GM20000 (cell line): ENCODE data around the gene MEN1.

Source experiments
- DNase-seq: peaks from one replicate; pipeline ENCODE4 v3.0.0; 2012; ENCODE audit warnings: low spot score
- TF ChIP-seq, protein P1 (sequence below): IDR thresholded peaks from 2 replicates; pipeline ENCODE4 v1.5.1; 2012; ENCODE audit warnings: mild to moderate bottlenecking, control low read depth; ENCODE audit errors: extremely low read depth, missing control alignments

MEN1 gene

DNA sequence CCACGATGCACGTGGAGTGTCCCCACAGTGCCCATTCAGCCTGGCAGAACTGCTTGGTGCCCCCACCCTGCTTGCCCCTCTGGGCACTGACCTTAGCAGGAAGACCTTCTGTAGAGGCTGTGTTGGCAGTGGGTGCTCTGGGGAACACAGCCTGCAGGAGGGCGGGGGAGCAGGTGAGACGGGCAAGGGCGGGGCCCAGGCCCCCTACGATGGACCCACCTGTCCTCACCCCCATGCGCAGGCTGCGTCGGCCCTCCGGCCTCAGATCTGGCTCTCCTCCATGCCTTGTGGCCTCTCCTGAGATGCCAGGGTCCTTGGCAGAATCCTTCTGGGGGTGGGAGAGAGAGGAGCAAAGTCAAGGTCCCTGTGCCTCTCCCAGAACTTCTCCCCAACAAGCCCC, 23.2 kb upstream of the MEN1 start:
- no peak for DNase-seq
- TF ChIP-seq, protein P1, sequence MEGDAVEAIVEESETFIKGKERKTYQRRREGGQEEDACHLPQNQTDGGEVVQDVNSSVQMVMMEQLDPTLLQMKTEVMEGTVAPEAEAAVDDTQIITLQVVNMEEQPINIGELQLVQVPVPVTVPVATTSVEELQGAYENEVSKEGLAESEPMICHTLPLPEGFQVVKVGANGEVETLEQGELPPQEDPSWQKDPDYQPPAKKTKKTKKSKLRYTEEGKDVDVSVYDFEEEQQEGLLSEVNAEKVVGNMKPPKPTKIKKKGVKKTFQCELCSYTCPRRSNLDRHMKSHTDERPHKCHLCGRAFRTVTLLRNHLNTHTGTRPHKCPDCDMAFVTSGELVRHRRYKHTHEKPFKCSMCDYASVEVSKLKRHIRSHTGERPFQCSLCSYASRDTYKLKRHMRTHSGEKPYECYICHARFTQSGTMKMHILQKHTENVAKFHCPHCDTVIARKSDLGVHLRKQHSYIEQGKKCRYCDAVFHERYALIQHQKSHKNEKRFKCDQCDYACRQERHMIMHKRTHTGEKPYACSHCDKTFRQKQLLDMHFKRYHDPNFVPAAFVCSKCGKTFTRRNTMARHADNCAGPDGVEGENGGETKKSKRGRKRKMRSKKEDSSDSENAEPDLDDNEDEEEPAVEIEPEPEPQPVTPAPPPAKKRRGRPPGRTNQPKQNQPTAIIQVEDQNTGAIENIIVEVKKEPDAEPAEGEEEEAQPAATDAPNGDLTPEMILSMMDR, result no peak

DNA sequence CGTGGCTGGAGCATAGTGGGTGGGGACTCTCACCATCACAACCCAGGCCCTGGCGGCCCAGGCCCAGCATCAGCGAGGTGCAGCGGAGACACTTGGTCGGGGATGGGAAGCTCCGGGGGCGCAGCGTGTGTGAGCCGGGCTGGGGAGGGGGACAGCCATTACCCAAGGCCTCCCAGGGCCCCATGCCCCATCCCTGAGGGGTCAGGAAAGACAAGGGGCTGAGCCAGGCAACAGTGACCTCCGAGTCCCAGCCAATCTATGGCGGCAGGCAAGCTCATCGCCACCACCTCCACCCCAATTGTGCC, 22.8 kb upstream of the MEN1 start:
- DNase-seq, result no peak
- TF ChIP-seq, protein P1, result no peak

DNA sequence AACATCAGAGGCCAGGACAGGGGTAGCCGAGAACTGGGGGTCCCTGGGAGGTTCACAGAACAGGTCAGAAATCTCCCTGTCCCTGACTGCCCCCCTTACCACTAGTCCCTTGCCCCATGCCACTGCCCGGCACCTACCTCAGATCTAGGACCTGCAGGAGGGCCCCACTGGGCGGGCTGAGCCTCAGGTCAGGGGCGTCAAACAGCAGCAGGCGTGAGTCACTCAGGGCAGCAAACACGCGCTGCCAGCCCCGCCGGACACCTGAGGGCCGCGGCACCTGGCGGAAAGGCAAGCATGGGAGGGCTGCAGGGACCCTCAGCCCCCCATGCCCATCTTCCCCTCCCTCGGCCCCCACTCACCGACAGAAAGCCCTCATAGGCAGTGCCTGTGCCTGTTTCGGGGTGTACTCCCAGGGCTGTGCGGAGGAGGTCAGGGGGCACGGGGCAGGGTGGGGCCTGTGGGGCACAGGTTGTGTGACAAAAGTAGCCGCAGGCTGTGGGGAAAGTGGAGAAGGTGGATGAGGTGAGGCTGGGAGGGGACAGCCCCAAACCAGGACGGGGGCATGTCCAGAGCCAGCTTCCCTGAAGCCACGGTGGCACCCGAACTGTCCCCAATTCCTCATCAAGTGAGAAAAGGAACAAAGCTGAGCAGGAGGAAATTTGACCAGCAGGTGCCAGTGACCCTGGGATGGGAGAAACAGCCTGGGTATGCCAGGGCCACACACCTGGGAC, 22.3 kb upstream of the MEN1 start:
- TF ChIP-seq, protein P1, result no peak

DNA sequence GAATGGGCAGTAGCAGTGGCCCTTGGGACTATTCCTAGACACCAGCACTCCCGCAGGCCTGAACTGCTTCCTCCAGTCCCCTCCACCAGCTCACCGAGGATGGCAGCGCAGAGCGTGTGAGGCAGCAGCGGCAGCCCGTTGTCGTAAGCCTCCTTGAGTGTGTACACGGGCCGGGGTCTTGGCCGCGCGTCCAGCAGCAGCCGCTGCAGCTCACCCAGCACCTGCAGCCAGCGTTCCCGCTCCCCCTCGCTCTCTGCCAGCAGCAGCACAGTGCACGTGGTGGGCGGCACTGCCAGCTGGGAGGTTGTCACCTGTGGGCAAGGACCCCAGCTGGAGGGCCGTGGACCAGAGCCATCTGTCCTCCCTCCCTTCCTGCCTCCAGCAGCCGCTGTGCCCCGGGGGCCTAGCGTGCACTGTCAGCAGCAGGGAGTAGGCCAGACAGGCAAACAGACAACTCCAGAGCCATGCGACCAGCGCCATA, 21.1 kb upstream of the MEN1 start:
- no peak for DNase-seq
- TF ChIP-seq, protein P1, result no peak

More for the DNA sequence above, 22.3 kb upstream of the MEN1 start:
- no peak for DNase-seq

DNA sequence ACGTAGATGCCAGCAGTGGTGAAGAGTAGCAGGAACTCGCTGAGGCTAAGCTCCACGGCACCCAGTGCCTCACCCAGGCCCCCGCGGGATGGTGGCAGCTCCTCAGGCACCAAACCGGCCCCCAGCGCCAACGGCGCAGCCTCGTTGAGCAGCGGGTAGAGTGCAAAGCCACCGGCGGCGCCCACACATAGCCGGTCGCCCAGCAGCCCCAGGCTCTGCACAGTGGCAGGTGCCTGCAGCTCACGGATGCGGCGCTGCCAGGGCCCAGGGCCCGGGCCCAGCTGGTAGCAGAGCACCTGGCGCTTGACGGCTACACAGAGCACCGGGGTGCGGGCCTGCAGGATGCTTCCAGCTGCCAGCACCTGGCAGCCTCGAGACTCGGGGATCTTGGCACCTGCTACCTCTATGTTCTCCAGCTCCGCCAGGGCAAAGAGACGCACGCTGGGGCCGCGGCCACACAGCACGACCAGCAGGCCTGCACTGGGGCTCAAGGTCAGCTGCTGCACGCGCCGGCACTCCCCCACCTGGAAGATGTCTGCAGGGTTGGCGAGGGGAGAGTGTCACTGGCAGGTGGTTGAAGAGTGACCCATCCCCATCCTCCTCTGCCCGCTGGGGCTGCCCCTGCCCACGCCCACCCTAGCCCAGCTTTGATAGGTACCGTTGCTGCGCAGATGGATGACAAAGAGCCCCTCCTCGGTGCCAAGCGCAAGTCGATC, 19.3 kb upstream of the MEN1 start:
- DNase-seq, result no peak
- TF ChIP-seq, protein P1, result no peak

DNA sequence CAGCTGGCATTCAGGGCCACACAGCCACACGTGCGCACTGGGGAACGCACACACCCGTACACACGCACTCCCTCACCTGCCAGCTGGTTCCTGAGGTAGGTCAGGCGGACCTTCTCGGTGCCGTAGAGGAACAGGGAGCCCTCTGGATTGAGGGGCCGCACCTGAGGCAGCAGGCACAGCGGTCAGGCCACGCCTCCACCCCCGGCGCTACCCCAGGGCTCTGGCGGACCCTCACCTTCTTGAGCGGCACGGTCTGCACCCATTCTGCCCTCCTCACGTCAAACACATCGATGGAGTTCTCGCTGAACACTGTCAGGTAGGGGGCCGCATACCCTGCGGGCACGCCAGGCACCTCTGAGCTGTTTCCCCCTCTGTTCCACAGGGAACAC, 17.1 kb upstream of the MEN1 start:
- TF ChIP-seq, protein P1, result no peak
- no peak for DNase-seq
